ENCODE data around the gene MTG2. TPM values are rescaled to one million over a fixed set of nuclear protein-coding genes. Genes with fewer than 3 reads are reported as not detected.

MTG2 gene
- total and polyA plus RNA-seq, 2 experiments from 2014 or later: 11.3 to 11.7 TPM

GRCh38 chr20:62248890-62249560 lies 66.2 kb downstream of the MTG2 start:
- H4K20me1 ChIP-seq (replicated peaks; ENCODE audit: insufficient read depth): peaks cover 15% of the 10 kb centered on the region
- peaks cover 90% of the 10 kb centered on the region for H3K79me2 ChIP-seq (replicated peaks; ENCODE audit: insufficient read depth)
- H3K4me1 ChIP-seq (ENCODE audit: insufficient read depth): no peaks in the 10 kb centered on the region

More at GRCh38 chr20:62248890-62249560, 66.2 kb downstream of the MTG2 start:
- peak overlapping the region; percentile 55; the same call in 1 of the 2 replicates for H3K27ac ChIP-seq (ENCODE audit: low read depth)
- no peak for TF ChIP-seq ZNF331 (CRISPR knock-in tag; IDR thresholded peaks at IDR 0.05; ENCODE audit: low read depth)
- TF ChIP-seq REST (IDR thresholded peaks at IDR 0.05; ENCODE audit: unreplicated experiment): no peak
- TF ChIP-seq JUNB (IDR thresholded peaks at IDR 0.05; ENCODE audit: unreplicated experiment): no peak
- TF ChIP-seq EZH2phosphoT487 (IDR thresholded peaks at IDR 0.05; ENCODE audit: unreplicated experiment): no peak
- no peak for TF ChIP-seq ZNF114 (CRISPR knock-in tag; IDR thresholded peaks at IDR 0.05)
- no peak for TF ChIP-seq EZH2 (IDR thresholded peaks at IDR 0.05; ENCODE audit: low read depth, unreplicated experiment)
- TF ChIP-seq NANOG (IDR thresholded peaks at IDR 0.05; ENCODE audit: borderline replicate concordance): no peak
- no peak for TF ChIP-seq CREB1 (CRISPR knock-in tag; IDR thresholded peaks at IDR 0.05; ENCODE audit: low read depth)
- no peak for TF ChIP-seq POLR2AphosphoS5 (IDR thresholded peaks at IDR 0.05; ENCODE audit: low read depth)
- no peak for TF ChIP-seq ZNF462 (CRISPR knock-in tag; IDR thresholded peaks at IDR 0.05)
- no peak for TF ChIP-seq CTCF (conservative IDR thresholded peaks at IDR 0.05; ENCODE audit: low read depth in 2 of 2)
- TF ChIP-seq STAT1 (IDR thresholded peaks at IDR 0.05; ENCODE audit: unreplicated experiment): no peak
- no peak for TF ChIP-seq ETS1 (IDR thresholded peaks at IDR 0.05)
- Mint-ChIP-seq H3K9me3 (no peaks in the 10 kb centered on the region), H3K27me3 (ENCODE audit: insufficient read depth, low read depth, poor library complexity) (peaks cover 15% of the 10 kb centered on the region), H3K4me3 (no peak overlapping the region), H3K36me3 (ENCODE audit: low read depth) (no peaks in the 10 kb centered on the region), H3K4me1 (peaks cover 19% of the 10 kb centered on the region), H3K27ac (no peak overlapping the region; the same call in 1 of the 2 replicates)
- no peak overlapping the region for H2AFZ ChIP-seq
- DNase-seq (ENCODE audit: low spot score) (no peak), ATAC-seq (no peak)
- H3F3A ChIP-seq (replicated peaks; ENCODE audit: low read depth): 0 out of 2 replicates have a peak, but pooled peaks cover 5% of the 10 kb centered on the region
- H3K27me3 ChIP-seq (ENCODE audit: insufficient read depth): no peaks in the 10 kb centered on the region
- no peaks in the 10 kb centered on the region for H3K36me3 ChIP-seq (ENCODE audit: insufficient read depth)
- no peaks in the 10 kb centered on the region for H3K9me2 ChIP-seq (ENCODE audit: insufficient read depth)
- H3K4me2 ChIP-seq: no peak overlapping the region
- H3K4me3 ChIP-seq: no peak overlapping the region

Data from GM23338 (cell line).